Activated CD4-positive, alpha-beta T cell treated with anti-CD3 and anti-CD28 coated beads for 1 hour (primary cell): ENCODE data around the gene MEX3C.

ENCODE experiments used
- DNase-seq: peaks from one replicate; pipeline ENCODE4 v3.0.0-alpha.2; 2020

Gene MEX3C

GRCh38 chr18:51153659-51154371 lies 43.7 kb downstream of the MEX3C start:
- peak; percentile 33 for DNase-seq

GRCh38 chr18:51151568-51152511 lies 45.6 kb downstream of the MEX3C start:
- DNase-seq = peak; percentile 72

GRCh38 chr18:51151185-51151567 lies 46.3 kb downstream of the MEX3C start:
- no peak for DNase-seq

- no peak for DNase-seq
Observed at GRCh38 chr18:51150113-51150700, 47.3 kb downstream of the MEX3C start.

GRCh38 chr18:51149670-51150069 lies 47.8 kb downstream of the MEX3C start:
- DNase-seq = no peak

GRCh38 chr18:51146909-51147308 lies 50.6 kb downstream of the MEX3C start:
- no peak for DNase-seq

- DNase-seq = no peak
Observed at GRCh38 chr18:51138936-51139335, 58.5 kb downstream of the MEX3C start.

GRCh38 chr18:51137891-51138290 lies 59.6 kb downstream of the MEX3C start:
- no peak for DNase-seq

GRCh38 chr18:51137026-51137729 lies 60.3 kb downstream of the MEX3C start:
- no peak for DNase-seq

- DNase-seq = no peak
Observed at GRCh38 chr18:51135795-51136194, 61.7 kb downstream of the MEX3C start.

- DNase-seq = no peak
Observed at GRCh38 chr18:51135364-51135763, 62.1 kb downstream of the MEX3C start.

GRCh38 chr18:51134721-51135120 lies 62.8 kb downstream of the MEX3C start:
- no peak for DNase-seq

GRCh38 chr18:51133580-51134160 lies 63.8 kb downstream of the MEX3C start:
- DNase-seq = no peak

GRCh38 chr18:51132256-51132935 lies 65.1 kb downstream of the MEX3C start:
- no peak for DNase-seq

- DNase-seq = no peak
Observed at GRCh38 chr18:51128533-51128932, 68.9 kb downstream of the MEX3C start.

- no peak for DNase-seq
Observed at GRCh38 chr18:51127664-51128063, 69.8 kb downstream of the MEX3C start.

GRCh38 chr18:51125976-51126375 lies 71.5 kb downstream of the MEX3C start:
- no peak for DNase-seq
